SK-N-SH treated with all-trans-retinoic acid at 6 μM for 48 hours (cell line): ENCODE results near the gene ARPC1B.
A peak's percentile ranks its signal among the peaks of the same experiment; 100 is the strongest.

Experiments
- ATAC-seq: fragments of 200-7000 bp; cut with Tn5 transposase; 3 replicates; pipeline ENCODE4 v1.9.1; 2020; ENCODE audit warnings: mild to moderate bottlenecking, moderate library complexity
- ARNTL ChIP-seq: fragments of 450-650 bp; formaldehyde crosslinking; IDR thresholded peaks from 2 replicates; pipeline ENCODE4 v1.5.0; 2020; ENCODE audit warnings: low read depth, mild to moderate bottlenecking, moderate library complexity, borderline replicate concordance
- BACH2 ChIP-seq: fragments of 250-450 bp; sonication (Bioruptor Pico); IDR thresholded peaks from 2 replicates; pipeline ENCODE4 v1.9.0; 2021; ENCODE audit warnings: mild to moderate bottlenecking, borderline replicate concordance
- CSDC2 ChIP-seq: fragments of 250-450 bp; sonication (Bioruptor Pico); IDR thresholded peaks from 2 replicates; pipeline ENCODE4 v1.5.0; 2020; ENCODE audit warnings: mild to moderate bottlenecking, moderate library complexity
- ESRRG ChIP-seq: fragments of 250-450 bp; sonication (Bioruptor Pico); IDR thresholded peaks from 2 replicates; pipeline ENCODE4 v1.6.1; 2021; ENCODE audit warnings: mild to moderate bottlenecking
- GLIS3 ChIP-seq: fragments of 250-450 bp; sonication (Bioruptor Pico); IDR thresholded peaks from 2 replicates; pipeline ENCODE4 v1.5.0; 2020; ENCODE audit warnings: mild to moderate bottlenecking, moderate library complexity
- ISL1 ChIP-seq: fragments of 250-450 bp; sonication (Bioruptor Pico); IDR thresholded peaks from 2 replicates; pipeline ENCODE4 v2.1.2; 2022; ENCODE audit warnings: mild to moderate bottlenecking, moderate library complexity
- OSR1 ChIP-seq: fragments of 250-450 bp; sonication (Bioruptor Pico); IDR thresholded peaks from 2 replicates; pipeline ENCODE4 v1.8.0; 2022; ENCODE audit warnings: moderate library complexity, mild to moderate bottlenecking, inconsistent platforms
- PPARA ChIP-seq: fragments of 250-450 bp; sonication (Bioruptor Pico); IDR thresholded peaks from 2 replicates; pipeline ENCODE4 v1.5.0; 2020; ENCODE audit warnings: mild to moderate bottlenecking, borderline replicate concordance
- RARB ChIP-seq: fragments of 250-450 bp; sonication (Bioruptor Pico); IDR thresholded peaks from 2 replicates; pipeline ENCODE4 v1.8.0; 2021; ENCODE audit warnings: mild to moderate bottlenecking, moderate library complexity
- SNAI2 ChIP-seq: fragments of 250-450 bp; sonication (Bioruptor Pico); IDR thresholded peaks from 2 replicates; pipeline ENCODE4 v1.5.0; 2020; ENCODE audit warnings: mild to moderate bottlenecking, moderate library complexity
- TCF4 ChIP-seq: fragments of 250-450 bp; sonication (Bioruptor Pico); IDR thresholded peaks from 2 replicates; pipeline ENCODE4 v1.8.0; 2021; ENCODE audit warnings: mild to moderate bottlenecking, moderate library complexity, borderline replicate concordance
- TOX ChIP-seq: fragments of 250-450 bp; sonication (Bioruptor Pico); IDR thresholded peaks from 2 replicates; pipeline ENCODE4 v1.8.0; 2021; ENCODE audit warnings: mild to moderate bottlenecking, moderate library complexity, borderline replicate concordance
- ZC3H10 ChIP-seq: fragments of 250-450 bp; sonication (Bioruptor Pico); IDR thresholded peaks from 2 replicates; pipeline ENCODE4 v1.5.1; 2021; ENCODE audit warnings: mild to moderate bottlenecking, moderate library complexity
- ZFP3 ChIP-seq: fragments of 250-450 bp; sonication (Bioruptor Pico); IDR thresholded peaks from 2 replicates; pipeline ENCODE4 v1.5.0; 2020; ENCODE audit warnings: mild to moderate bottlenecking, moderate library complexity
- ZFP30 ChIP-seq: fragments of 450-650 bp; formaldehyde crosslinking; IDR thresholded peaks from 2 replicates; pipeline ENCODE4 v1.5.0; 2022; ENCODE audit warnings: mild to moderate bottlenecking, moderate library complexity
- ZNF565 ChIP-seq: fragments of 450-650 bp; formaldehyde crosslinking; conservative IDR thresholded peaks from 2 replicates; pipeline ENCODE4 v1.5.0; 2020; ENCODE audit warnings: low read depth, mild to moderate bottlenecking, moderate library complexity
- ZNF70 ChIP-seq: fragments of 450-650 bp; formaldehyde crosslinking; IDR thresholded peaks from 2 replicates; pipeline ENCODE4 v1.5.0; 2020; ENCODE audit warnings: mild to moderate bottlenecking, moderate library complexity
- ZNF8 ChIP-seq: fragments of 450-650 bp; formaldehyde crosslinking; IDR thresholded peaks from 2 replicates; pipeline ENCODE4 v1.5.0; 2020; ENCODE audit warnings: mild to moderate bottlenecking, moderate library complexity
- TF ChIP-seq, protein P1 (sequence below): fragments of 250-450 bp; sonication (Bioruptor Pico); IDR thresholded peaks from 2 replicates; pipeline ENCODE4 v1.8.0; 2021; ENCODE audit warnings: low read depth, mild to moderate bottlenecking, moderate library complexity, borderline replicate concordance
- TF ChIP-seq, protein P2 (sequence below): fragments of 250-450 bp; sonication (Bioruptor Pico); IDR thresholded peaks from 2 replicates; pipeline ENCODE4 v1.5.1; 2020; ENCODE audit warnings: low read depth, mild to moderate bottlenecking, moderate library complexity
- TF ChIP-seq, protein P3 (sequence below): fragments of 250-450 bp; sonication (Bioruptor Pico); IDR thresholded peaks from 2 replicates; pipeline ENCODE4 v1.5.0; 2020; ENCODE audit warnings: mild to moderate bottlenecking, moderate library complexity
- TF ChIP-seq, protein P4 (sequence below): fragments of 250-450 bp; sonication (Bioruptor Pico); IDR thresholded peaks from 2 replicates; pipeline ENCODE4 v1.5.1; 2021; ENCODE audit warnings: mild to moderate bottlenecking, moderate library complexity
- TF ChIP-seq, protein P5 (sequence below): fragments of 250-450 bp; sonication (Bioruptor Pico); IDR thresholded peaks from 2 replicates; pipeline ENCODE4 v1.8.0; 2020; ENCODE audit warnings: mild to moderate bottlenecking, moderate library complexity, borderline replicate concordance

The ARPC1B gene

DNA sequence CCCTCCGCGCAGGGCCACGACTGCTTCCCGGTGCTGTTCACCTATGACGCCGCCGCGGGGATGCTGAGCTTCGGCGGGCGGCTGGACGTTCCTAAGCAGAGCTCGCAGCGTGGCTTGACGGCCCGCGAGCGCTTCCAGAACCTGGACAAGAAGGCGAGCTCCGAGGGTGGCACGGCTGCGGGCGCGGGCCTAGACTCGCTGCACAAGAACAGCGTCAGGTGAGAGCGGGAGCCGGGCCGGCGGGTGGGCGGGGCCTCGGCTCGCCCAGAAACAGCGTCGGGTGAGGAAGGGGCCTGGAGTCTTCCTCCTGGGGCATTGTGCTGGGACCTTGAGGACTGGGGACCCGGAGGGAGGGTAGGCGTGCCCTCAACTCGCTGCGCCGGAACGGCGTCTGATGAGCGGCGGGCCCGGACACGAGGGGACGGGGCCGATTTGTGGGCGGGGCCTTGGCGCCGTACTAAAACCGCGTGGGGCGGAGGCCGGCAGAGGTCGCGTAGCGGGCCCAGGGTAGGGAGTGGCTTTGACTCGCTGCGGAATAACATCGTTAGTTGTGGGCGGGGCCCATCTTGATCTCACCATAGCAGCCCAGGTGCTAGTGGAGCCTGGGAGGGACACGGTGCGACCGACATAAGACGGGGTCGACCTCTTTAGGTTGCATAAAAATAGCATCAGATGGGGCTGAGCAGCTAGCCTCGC is 18.3 kb downstream of the ARPC1B start:
- peak; percentile 68 for ATAC-seq
- TF ChIP-seq, protein P1, sequence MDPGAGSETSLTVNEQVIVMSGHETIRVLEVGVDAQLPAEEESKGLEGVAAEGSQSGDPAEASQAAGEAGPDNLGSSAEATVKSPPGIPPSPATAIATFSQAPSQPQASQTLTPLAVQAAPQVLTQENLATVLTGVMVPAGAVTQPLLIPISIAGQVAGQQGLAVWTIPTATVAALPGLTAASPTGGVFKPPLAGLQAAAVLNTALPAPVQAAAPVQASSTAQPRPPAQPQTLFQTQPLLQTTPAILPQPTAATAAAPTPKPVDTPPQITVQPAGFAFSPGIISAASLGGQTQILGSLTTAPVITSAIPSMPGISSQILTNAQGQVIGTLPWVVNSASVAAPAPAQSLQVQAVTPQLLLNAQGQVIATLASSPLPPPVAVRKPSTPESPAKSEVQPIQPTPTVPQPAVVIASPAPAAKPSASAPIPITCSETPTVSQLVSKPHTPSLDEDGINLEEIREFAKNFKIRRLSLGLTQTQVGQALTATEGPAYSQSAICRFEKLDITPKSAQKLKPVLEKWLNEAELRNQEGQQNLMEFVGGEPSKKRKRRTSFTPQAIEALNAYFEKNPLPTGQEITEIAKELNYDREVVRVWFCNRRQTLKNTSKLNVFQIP = no peak
- TF ChIP-seq ESRRG (no peak), ZFP3 (CRISPR knock-in tag) (no peak), ZC3H10 (CRISPR knock-in tag) (no peak), ZNF565 (CRISPR knock-in tag) (no peak), OSR1 (CRISPR knock-in tag) (no peak), ARNTL (no peak), TCF4 (no peak), ZFP30 (CRISPR knock-in tag) (no peak), SNAI2 (no peak), TOX (CRISPR knock-in tag) (no peak), BACH2 (CRISPR knock-in tag) (no peak), GLIS3 (peak; percentile 78; the same call in 1 of the 2 replicates), ZNF70 (no peak), ISL1 (CRISPR knock-in tag) (no peak), CSDC2 (no peak), ZNF8 (no peak; the same call in 1 of the 2 replicates), RARB (CRISPR knock-in tag) (no peak), PPARA (no peak)
- TF ChIP-seq, protein P2, sequence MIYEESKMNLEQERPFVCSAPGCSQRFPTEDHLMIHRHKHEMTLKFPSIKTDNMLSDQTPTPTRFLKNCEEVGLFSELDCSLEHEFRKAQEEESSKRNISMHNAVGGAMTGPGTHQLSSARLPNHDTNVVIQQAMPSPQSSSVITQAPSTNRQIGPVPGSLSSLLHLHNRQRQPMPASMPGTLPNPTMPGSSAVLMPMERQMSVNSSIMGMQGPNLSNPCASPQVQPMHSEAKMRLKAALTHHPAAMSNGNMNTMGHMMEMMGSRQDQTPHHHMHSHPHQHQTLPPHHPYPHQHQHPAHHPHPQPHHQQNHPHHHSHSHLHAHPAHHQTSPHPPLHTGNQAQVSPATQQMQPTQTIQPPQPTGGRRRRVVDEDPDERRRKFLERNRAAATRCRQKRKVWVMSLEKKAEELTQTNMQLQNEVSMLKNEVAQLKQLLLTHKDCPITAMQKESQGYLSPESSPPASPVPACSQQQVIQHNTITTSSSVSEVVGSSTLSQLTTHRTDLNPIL (CRISPR knock-in tag) = no peak
- TF ChIP-seq, protein P3, sequence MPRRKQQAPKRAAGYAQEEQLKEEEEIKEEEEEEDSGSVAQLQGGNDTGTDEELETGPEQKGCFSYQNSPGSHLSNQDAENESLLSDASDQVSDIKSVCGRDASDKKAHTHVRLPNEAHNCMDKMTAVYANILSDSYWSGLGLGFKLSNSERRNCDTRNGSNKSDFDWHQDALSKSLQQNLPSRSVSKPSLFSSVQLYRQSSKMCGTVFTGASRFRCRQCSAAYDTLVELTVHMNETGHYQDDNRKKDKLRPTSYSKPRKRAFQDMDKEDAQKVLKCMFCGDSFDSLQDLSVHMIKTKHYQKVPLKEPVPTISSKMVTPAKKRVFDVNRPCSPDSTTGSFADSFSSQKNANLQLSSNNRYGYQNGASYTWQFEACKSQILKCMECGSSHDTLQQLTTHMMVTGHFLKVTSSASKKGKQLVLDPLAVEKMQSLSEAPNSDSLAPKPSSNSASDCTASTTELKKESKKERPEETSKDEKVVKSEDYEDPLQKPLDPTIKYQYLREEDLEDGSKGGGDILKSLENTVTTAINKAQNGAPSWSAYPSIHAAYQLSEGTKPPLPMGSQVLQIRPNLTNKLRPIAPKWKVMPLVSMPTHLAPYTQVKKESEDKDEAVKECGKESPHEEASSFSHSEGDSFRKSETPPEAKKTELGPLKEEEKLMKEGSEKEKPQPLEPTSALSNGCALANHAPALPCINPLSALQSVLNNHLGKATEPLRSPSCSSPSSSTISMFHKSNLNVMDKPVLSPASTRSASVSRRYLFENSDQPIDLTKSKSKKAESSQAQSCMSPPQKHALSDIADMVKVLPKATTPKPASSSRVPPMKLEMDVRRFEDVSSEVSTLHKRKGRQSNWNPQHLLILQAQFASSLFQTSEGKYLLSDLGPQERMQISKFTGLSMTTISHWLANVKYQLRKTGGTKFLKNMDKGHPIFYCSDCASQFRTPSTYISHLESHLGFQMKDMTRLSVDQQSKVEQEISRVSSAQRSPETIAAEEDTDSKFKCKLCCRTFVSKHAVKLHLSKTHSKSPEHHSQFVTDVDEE (CRISPR knock-in tag) = 0 out of 2 replicates have a peak, but pooled peaks have one; percentile 27
- TF ChIP-seq, protein P4, sequence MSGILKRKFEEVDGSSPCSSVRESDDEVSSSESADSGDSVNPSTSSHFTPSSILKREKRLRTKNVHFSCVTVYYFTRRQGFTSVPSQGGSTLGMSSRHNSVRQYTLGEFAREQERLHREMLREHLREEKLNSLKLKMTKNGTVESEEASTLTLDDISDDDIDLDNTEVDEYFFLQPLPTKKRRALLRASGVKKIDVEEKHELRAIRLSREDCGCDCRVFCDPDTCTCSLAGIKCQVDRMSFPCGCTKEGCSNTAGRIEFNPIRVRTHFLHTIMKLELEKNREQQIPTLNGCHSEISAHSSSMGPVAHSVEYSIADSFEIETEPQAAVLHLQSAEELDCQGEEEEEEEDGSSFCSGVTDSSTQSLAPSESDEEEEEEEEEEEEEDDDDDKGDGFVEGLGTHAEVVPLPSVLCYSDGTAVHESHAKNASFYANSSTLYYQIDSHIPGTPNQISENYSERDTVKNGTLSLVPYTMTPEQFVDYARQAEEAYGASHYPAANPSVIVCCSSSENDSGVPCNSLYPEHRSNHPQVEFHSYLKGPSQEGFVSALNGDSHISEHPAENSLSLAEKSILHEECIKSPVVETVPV (CRISPR knock-in tag) = peak; percentile 30; the same call in 1 of the 2 replicates
- TF ChIP-seq, protein P5, sequence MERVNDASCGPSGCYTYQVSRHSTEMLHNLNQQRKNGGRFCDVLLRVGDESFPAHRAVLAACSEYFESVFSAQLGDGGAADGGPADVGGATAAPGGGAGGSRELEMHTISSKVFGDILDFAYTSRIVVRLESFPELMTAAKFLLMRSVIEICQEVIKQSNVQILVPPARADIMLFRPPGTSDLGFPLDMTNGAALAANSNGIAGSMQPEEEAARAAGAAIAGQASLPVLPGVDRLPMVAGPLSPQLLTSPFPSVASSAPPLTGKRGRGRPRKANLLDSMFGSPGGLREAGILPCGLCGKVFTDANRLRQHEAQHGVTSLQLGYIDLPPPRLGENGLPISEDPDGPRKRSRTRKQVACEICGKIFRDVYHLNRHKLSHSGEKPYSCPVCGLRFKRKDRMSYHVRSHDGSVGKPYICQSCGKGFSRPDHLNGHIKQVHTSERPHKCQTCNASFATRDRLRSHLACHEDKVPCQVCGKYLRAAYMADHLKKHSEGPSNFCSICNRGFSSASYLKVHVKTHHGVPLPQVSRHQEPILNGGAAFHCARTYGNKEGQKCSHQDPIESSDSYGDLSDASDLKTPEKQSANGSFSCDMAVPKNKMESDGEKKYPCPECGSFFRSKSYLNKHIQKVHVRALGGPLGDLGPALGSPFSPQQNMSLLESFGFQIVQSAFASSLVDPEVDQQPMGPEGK (CRISPR knock-in tag) = no peak

DNA sequence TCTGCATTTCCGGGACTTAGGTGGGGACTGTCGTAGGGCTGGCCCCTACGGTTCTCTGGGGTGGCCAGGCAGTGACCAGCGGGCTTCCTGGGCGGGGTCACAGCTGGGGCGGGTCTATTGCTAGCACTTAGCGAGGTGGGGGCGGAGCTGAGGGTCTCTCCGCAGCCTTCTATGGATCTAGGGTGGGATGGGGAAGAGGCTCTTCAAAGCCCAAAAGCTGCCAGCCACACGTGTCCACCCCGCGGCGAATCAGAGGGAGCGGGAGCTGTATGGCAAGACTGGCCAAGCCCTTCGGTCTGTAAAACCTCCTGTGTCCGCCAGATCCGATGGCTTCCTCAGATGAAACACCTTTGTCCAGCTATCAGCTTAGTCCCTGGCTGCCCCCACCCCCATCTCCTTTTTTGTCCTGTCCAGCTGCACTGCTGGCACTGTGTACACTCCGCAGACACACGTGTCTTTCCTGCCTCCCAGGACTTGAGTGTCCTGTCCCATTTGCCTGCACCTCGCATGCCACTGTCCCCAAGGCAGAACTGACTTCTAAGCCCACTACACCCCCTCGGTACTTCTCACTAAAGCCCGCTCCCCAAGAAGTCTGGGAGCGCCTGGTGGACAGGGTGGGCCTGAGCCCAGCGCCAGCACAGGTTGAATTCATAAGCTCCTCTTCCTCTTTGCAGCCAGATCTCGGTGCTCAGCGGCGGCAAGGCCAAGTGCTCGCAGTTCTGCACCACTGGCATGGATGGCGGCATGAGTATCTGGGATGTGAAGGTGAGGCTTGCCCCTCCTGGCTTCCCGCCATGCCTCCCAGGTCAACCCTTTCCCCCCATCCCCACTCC is 19.0 kb downstream of the ARPC1B start:
- peak; percentile 36 for ATAC-seq

More for the DNA sequence above, 19.0 kb downstream of the ARPC1B start:
- TF ChIP-seq, protein P5 (CRISPR knock-in tag) = 0 out of 2 replicates have a peak, but pooled peaks have one; percentile 37
- TF ChIP-seq, protein P2 (CRISPR knock-in tag) = 0 out of 2 replicates have a peak, but pooled peaks have one; percentile 29
- TF ChIP-seq, protein P4 (CRISPR knock-in tag) = peak; percentile 4; the same call in 1 of the 2 replicates
- TF ChIP-seq GLIS3 = no peak; the same call in 1 of the 2 replicates
- TF ChIP-seq TCF4 = peak; percentile 21
- TF ChIP-seq ESRRG = peak; percentile 10; the same call in 1 of the 2 replicates
